Hypothalamus (tissue), 51 donors: ENCODE data around the gene MET.
"Not testable (repeated sequence)": the region's sequence is repeated elsewhere in the genome, so short reads cannot be mapped to it uniquely, and the experiment has no call there.

Experiments
- DNase-seq, 51 donors: peaks; one replicate each; lab custom pipeline; 2025; lab: John Stamatoyannopoulos, UW

MET gene

DNA sequence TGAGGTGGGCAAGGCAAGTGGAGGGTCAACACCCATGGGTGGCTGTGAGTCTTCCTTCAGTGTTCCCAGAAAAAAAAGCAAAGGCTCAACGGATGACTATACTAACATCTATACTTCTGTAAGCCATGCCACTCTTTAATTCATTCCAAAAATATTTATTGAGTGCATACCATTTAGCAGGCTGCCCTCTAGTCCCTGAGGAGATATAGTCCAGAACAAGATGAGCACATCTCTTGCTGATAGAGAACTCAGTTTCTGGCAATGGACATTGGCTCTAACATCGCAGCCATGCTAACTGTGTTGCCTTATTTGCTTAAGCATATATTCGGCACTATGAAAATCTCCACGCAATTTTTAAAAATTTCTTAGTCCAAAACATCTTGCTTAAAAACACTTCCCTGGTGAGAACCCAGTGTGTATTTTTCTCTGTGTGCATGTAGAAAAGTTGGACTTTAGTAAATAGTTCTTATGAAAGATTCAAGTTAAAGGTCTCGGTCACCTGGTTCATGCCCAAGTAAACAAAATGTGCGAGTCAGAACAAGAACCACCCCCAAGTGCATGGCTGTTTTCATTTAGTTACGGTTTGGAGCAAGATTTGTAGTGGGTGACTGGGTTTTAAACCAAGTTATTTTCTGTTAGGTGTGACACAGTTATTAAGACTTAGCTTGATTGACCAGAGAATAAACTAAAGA is 69.8 kb downstream of the MET start:
- DNase-seq = no peak

DNA sequence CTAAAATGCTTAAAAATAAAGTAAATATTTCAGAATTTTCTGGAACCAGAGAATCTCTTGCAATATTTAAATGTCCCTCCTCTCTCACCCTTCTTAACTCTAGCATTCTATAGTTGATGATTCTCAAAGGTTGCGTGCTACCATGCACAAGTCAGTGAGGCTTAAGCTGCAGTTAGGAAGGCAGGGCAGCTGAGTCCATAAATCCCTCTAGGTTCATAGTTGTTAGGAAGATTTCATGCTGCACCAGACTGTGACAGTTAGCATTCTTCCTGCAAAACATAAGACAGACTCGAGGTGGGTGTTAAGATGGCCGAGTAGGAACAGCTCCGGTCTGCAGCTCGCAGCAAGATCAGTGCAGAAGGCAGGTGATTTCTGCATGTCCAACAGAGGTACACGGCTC is 70.6 kb downstream of the MET start:
- DNase-seq = no peak

DNA sequence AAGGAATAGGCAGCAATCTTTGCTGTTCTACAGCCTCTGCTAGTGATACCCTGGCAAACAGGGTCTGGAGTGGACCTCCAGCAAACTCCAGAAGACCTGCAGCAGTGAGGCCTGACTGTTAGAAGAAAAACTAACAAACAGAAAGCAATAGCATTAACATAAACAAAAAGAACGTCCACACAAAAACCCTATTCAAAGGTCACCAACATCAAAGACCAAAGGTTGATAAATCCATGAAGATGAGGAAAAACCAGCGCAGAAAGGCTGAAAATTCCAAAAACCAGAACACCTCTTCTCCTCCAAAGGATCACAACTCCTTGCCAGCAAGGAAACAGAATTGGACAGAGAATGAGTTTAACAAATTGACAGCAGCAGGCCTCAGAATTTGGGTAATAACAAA is 71.8 kb downstream of the MET start:
- not testable (repeated sequence) for DNase-seq

DNA sequence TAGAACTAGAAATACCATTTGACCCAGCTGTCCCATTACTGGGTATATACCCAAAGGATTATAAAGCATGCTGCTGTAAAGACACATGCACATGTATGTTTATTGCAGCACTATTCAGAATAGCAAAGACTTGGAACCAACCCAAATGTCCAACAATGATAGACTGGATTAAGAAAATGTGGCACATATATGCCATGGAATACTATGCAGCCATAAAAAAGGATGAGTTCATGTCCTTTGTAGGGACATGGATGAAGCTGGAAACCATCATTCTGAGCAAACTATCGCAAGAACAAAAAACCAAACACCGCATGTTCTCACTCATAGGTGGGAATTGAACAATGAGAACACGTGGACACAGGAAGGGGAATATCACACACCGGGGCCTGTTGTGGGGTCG is 74.4 kb downstream of the MET start:
- DNase-seq = not testable (repeated sequence)

DNA sequence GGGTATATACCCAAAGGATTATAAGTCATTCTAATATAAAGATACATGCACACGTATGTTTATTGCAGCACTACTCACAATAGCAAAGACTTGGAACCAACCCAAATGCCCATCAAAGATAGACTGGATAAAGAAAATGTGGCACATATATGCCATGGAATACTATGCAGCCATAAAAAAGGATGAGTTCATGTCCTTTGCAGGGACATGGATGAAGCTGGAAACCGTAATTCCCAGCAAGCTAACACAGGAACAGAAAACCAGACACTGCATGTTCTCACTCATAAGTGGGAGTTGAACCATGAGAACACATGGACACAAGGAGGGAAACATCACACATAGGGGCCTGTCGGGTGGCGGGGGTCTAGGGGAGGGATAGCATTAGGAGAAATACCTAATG is 79.1 kb downstream of the MET start:
- not testable (repeated sequence) for DNase-seq

DNA sequence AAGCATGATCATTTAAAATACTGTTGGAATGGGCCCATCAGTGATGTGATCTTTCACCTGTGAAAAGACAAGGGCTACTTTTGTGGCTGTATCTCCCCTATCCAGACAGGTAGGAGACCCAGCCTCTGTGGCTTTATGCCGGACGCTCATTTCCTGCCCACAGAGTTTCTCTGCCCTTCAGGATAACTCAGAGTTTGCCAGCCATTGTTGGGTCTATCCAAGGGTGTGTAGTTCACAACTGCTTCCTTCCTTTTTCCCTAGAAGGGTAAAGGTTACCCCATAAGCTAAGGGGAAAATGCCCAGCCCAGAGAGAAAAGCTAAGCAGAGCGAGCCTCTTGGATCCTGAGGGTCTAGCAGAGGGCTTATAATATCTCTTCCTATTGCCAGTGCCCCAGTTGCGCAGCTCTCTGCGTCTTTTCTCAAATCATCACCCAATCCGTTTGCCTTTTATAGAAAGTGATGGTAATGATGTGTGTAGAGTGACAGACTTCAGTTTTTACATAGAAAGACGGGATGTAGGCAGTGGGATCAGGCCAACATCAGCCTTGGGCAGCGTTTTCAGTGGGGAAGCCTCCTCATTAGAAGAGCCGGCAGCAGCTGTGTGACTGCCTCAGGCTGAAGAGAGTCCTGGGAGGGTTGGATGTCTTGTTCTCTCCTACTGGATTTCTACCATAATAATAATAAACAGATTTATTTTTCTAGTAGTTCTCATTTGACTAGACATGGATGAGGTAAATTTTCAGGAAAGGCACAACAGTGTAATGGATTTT is 80.5 kb downstream of the MET start:
- no peak for DNase-seq

DNA sequence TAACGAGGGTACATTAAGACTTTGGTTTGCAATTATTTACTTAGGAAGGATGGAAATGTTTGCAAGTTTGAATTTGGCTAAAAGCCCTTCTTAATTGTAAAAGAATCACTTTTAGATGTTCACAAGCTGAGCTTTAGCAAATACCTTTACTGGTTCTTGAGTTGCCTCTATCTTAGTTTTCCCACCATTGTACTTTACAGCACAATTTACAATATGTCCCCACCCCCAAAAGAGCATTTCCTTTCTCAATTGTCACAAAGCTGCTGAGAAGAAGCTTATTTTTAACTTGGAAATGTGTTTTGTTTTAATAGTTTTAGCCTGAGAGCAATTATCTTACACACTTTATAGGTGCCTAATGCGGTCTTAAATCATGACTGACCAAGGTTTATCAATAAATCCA is 81.1 kb downstream of the MET start:
- no peak for DNase-seq

DNA sequence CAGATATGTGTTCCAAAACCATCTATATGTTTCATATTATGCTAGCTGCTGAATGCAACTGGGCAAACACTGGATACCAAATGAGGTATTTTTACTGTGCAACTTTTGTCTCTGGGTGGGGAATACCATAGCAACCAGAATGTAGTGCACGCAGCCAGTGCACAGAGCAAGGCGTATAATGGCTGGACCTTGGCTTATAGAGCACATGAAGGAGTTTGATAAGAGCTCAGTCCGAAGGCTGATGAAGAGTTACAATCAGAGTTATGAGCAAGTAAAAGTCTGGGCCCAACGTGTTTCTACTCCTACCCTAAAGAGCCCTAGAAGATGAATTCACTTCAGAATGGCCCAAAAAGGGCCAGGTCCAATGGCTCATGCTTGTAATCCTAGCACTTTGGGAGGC is 82.2 kb downstream of the MET start:
- no peak for DNase-seq

DNA sequence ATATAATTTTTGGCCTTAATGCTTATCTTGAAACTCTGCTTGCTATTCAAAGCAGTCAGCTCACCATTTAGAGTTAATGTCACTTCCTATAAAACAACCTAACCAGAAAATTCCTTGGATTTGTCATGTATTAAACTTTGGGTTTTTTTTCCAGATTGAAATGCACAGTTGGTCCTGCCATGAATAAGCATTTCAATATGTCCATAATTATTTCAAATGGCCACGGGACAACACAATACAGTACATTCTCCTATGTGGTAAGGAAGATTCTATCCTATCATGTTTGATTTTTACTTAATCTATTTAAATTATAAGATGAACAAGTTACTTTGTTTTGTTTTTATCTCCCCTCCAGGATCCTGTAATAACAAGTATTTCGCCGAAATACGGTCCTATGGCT is 85.3 kb downstream of the MET start:
- no peak for DNase-seq

DNA sequence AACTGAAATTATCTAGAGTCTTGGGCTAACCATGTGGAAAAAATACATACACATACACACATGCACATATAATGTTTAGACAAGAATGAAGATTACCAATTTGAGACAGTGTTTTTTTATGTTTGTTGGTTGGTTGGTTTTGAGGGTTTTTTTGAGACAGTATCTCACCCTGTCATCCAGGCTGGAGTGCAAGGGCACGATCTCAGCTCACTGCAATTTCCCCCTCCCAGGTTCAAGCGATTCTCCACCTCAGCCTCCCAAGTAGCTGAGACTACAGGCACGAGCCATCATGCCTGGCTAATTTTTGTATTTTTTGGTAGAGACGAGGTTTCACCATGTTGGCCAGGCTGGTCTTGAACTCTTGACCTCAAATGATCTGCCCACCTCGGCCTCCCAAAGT is 87.6 kb downstream of the MET start:
- not testable (repeated sequence) for DNase-seq

DNA sequence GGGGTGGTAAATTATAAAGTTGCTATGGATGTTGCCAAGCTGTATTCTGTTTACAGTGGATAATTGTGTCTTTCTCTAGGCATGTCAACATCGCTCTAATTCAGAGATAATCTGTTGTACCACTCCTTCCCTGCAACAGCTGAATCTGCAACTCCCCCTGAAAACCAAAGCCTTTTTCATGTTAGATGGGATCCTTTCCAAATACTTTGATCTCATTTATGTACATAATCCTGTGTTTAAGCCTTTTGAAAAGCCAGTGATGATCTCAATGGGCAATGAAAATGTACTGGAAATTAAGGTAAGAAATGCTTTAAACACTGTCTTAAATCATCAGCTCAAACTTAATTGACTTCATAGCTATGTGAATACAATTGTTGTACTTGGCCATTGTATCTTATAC is 91.0 kb downstream of the MET start:
- no peak for DNase-seq

DNA sequence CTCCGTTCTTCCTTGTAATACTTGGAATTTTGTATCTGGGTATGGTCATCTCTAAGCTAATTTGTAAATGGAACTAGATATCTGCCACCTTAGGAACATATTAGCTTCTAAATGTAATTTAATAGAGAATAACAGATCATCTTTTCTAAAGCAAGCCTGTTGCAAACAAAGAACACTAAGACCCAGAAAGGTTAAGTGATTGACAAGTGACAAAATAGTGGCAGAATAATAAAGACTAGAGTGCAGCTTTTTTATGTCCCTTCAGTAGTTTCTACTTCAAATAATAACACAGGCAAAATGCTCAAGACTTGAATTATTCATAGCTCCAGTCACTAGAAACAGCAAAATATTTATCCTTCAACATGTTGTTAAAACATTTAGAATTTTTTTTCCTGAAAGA is 91.7 kb downstream of the MET start:
- DNase-seq = no peak

DNA sequence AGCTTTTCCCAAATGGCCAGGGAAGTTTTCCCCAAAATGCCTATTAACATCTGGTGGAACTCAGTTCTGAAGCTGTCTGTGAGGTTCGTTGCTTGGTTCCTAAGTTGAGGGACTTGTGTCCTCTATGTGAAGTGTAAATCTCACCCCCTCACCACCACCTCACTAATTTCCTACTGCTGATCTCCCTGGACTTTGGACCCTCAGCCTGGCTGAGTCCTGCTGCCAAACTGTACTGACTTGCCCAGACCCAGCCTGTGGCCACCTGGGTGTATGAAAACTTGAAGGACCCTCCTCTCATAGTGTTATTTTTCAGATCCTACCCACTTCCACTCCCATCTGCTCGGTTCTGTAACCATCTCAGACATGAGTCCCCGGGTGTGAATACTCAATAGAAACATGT is 94.9 kb downstream of the MET start:
- DNase-seq = no peak

DNA sequence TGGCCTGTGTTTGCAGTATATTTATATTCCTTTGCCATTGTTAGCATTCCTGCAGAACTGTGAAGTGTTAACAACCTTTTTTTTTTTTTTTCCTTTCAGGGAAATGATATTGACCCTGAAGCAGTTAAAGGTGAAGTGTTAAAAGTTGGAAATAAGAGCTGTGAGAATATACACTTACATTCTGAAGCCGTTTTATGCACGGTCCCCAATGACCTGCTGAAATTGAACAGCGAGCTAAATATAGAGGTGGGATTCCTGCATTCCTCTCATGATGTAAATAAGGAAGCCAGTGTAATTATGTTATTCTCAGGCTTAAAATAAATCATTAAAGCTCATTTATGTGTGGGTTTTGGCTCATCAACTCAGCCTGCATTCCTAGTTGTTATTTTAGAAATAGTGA is 97.5 kb downstream of the MET start:
- DNase-seq = no peak

DNA sequence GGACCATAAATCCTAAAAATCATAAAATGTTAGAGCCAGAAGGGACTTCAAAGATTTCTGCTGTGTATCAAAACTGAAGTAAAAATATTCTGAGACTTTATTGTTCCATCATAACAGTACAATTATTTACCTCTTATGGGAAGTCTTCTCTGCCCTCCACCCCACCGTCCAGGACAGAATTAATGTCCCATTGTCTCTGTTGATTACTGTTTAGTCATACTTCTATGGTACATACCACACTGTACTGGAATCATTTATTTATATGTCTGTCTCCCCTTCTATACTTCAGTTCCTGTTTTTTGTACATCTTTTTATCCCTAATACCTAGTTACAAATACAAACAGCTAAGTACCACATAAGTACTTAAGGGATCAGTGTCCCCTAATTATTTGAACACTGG is 98.9 kb downstream of the MET start:
- no peak for DNase-seq

DNA sequence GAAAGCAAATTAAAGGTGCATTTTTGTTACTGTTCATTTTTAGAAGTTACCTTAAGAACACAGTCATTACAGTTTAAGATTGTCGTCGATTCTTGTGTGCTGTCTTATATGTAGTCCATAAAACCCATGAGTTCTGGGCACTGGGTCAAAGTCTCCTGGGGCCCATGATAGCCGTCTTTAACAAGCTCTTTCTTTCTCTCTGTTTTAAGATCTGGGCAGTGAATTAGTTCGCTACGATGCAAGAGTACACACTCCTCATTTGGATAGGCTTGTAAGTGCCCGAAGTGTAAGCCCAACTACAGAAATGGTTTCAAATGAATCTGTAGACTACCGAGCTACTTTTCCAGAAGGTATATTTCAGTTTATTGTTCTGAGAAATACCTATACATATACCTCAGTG is 99.6 kb downstream of the MET start:
- no peak for DNase-seq

DNA sequence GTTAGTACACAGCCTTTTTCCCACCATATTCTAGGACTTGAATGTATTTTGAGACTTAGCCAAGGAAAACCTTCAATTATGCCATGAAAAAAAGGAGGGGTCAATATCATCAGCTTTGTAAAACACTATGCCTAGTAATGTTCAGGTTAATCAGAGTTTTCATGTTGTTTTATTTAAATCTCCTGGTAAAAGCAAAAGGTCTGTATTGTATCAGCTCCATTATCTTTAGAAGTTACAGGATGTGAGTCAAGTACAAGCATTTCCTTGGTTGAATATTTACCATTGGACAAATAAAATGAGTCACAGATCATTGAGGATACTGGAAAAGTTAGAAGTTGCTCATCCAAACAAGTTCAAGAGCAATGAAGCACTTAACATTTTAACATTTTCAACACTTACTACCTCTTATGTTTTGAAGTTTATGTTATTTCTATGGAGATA is 100.4 kb downstream of the MET start:
- DNase-seq = no peak

DNA sequence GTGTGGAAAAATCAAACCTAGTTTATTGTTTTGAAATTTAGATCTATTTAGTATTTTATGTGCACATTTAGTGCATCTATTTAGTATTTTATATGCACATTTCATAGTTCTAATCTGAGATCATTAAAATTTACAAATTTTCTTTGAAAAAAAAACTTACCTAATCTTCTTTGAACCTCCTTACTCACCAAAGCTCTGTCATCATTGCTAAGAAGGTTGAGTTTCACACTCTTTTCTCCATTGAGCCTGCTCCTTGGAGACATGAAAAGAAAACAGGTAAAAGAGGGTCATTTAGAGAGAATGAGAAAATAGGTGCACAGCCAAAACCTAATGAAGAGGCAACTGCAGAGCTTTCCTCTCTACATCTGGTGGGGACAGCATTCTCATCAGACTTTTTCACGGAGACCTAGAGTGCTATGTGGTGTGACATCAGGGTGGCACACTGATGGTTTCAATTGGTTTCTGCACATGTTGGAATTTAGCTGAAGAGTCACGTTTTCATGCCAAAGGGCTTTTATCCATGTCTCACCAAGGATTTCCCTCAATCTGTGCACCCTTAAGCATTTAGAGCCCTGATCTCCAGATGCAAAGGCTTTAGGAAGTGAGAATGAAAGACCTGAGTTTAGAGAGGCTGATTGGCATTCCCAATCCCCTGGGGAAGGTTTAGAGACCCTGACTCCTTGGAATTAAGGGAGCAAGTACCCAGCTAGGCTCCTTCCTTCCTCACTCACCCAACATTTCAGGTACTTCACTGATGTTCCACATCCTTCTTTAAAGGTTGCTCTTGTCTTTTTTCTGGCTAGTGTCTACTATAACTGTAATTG is 101.1 kb downstream of the MET start:
- no peak for DNase-seq

DNA sequence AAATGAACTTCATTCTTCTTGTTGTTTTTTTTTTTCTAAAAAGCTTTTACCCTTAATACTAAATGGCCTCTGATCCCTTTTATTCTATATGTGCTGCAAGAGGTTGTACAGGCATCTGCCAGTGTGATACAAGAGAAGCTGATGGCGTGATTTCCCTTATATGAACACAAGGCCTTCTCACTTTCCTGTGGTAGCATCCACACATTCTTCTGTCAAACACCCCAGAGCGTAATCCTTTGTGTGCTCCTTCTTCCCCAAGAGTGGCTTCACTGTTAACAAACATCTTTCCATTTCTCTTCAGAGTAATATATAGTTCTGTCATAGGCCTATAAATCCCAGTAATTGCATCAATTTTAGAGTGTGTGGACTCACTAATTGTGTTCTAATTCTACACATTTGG is 104.0 kb downstream of the MET start:
- DNase-seq = no peak

DNA sequence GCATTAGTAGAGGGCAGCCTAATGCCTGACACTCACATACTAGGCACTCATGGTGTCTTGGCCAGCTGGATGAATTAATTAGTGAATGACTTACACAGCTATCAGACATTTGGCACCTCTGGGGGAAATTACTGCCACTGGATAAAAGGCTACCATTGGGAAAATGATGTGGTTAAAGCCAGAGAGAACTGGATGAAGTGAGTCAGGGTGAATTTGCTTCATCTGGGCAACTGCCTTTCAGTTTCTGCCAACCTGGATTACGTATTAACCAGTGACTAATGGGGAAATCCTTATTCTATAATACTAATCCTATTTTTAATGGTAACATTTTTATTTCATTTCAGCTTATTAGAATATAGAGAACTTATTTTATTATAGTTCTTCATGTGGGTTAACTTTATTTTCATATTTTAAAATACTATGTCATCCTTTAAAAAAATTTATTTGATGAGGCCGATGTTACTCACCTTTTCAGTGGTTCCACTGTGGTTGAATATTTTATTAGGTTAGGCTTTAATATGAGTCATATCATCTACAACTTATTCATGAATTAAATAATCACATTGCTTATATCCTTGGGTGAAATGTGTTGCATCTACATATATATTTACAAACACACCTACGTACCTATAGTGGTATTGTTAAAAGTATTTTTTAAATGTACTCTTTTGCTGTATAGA is 104.8 kb downstream of the MET start:
- DNase-seq = peak in 1 of 51 donors; percentile 5

DNA sequence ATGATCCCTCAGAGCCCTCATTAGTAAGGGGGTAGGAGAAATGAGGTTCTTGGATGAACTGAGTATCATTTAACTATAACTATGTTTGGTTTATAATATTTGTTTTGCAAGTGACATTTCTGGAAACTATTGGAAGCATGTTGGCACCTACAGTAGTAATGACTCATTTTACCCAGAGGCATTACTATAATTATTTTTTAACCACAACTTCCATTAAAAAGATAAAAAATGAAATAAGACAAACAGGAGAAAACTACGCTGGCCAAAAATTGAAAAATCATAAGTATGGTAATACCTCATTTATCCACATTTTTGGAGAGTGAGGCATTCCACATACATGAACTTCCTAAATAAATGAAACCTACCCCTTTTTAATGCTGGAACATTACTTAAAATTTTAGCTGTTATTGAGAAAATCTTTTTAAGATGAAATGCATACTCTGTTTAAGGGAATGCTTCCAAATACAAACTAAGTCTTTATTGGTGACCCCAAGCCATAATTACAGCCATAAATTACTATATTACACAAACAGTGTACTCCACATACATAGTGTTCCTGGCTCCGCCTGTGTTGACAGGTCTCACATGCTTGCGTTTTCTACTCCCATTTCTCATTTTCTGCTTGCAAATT is 105.8 kb downstream of the MET start:
- DNase-seq = no peak
